Activated CD4-positive, alpha-beta T cell treated with anti-CD3 and anti-CD28 coated beads, Interleukin-2, amount 50 U/mL, for 4 hours (primary cell): ENCODE data around the gene DPYD.

Experiments used
- DNase-seq, 2 experiments: peaks; one replicate each; pipeline ENCODE4 v3.0.0-alpha.2; 2020

DPYD gene

DNA sequence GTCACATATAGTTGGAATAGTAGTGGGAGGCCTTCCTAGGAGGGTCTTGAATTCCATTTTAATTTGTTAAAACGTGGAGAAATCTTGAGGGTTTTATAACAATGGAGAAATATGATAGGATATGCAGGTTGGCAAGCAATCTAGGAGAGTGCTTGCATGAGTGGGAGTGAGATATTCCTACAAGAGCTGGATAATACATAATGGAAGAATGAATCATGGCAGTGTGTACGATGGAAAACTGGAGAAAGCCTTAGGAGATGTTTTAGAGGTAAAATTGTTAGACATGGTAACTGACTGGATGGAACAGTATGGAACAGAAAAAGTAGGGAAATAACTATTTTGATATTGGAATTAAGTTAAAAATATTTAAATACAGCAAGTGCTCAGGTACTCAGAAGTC lies 846.9 kb downstream of the DPYD start:
- DNase-seq = no peak

DNA sequence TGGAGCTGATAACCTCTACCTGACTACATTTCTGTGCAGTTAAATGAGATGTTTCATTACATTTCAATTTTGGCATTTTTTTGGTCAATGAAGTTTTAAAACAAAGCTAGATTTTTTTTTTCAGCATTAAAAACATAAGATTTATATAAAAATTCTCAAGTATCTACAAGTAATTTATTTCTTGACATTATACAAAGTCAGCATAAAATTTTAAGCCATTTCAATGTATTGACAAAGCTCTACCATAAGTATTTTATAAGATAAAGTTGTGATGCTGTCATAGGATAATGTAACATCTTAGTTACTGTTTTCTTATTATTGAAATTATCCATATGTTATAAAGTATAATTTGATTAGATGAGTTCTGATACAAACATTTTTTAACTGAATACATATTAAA lies 847.7 kb downstream of the DPYD start:
- no peak for DNase-seq

DNA sequence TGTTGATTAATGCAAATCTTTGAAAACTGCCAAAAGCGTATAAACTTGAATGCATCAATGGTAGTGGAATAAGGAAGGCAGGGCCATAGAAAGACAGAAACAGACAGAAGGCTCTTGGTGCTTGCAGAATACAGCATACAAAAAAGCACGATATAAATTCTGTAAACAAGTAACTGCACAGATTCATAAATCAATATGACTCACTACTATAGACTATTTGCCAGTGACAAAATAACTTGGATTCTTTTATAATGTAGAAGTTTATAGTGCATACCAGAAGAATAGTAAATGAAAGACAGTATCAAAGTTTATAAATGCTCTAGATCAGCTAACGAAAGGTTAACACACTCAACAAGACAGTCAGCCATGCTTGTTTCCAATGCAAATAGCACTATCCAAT lies 849.7 kb downstream of the DPYD start:
- no peak for DNase-seq

GRCh38 chr1:97070376-97070775 lies 850.5 kb downstream of the DPYD start:
- DNase-seq = no peak

DNA sequence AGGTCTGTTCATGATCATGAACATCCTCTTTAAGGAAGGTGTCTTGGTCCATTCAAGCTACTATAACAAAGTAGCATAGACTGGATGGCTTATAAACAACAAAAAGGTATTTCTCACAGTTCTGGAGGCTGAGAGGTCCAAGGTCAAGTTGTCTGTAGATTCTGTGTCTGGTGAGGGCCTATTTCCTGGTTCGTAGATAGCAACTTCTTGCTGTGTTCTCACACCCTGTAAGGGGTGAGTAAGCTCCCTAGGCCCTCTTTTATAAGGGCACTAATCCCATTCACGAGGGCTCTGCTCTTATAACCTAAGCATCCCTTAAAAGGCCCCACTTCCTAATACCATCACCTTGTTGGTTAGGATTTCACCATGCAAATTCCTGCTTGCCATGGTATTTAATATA lies 851.5 kb downstream of the DPYD start:
- DNase-seq = no peak

DNA sequence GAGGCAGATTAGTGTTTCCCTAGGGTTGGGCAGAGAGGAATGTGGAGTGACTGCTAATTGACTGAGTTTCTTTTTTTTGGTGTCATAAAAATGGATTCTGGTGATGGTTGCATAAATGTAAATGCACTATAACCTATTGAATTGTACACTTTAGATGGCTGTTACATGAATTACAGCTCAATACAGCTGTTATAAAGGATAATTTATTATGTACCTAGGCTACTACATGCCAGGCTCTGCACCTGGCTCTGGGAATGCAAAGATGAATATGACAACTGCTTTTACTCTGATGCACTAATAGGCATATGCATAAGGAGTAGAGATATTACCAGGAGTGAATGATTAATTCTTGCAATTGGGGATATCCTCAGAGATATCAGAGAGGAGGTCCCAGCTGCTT lies 854.0 kb downstream of the DPYD start:
- DNase-seq = no peak

DNA sequence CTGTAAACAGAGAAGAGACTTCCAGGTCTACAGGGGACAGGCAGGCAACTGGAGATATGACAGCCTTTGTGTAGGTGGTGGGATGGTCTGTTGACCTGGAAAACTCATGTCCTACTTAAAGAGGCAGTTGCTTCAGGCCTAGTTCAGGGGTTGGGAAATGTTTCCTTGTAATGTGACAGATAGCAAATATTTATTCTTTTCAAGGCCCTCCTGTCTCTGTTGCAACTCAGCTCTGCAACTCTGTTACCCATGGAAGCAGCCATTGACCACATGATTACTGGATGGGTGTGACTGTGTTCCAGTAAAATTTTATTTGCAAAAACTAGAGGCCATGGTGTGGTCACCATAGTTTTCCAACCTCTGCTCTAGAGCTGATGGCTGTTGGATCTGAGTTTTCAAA lies 857.3 kb downstream of the DPYD start:
- no peak for DNase-seq

DNA sequence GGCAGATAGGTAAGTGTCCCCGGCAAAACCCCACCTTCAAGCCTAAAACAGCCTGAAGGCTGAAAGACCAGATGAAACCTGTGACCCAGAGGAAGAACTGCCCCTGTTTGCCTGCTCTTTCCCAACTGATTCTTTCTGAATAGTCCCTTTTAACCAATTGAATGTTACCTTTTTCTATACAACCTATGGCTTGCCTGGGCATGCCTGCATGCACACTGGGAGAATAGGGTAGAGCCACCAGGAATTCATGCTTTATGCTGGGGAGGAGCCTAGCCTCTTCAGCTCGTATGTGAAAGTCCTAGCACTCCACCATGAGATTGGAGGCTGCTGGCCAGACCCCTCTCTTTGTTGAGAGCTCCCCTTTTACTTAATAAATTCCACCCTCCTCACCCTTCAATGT lies 859.2 kb downstream of the DPYD start:
- no peak for DNase-seq

GRCh38 chr1:97056386-97056785 lies 864.4 kb downstream of the DPYD start:
- no peak for DNase-seq

- DNase-seq = no peak
These were observed 867.6 kb downstream of the DPYD start for GRCh38 chr1:97053268-97053667.

GRCh38 chr1:97051823-97052222 lies 869.0 kb downstream of the DPYD start:
- no peak for DNase-seq

GRCh38 chr1:97050506-97050905 lies 870.3 kb downstream of the DPYD start:
- DNase-seq = no peak

- DNase-seq = no peak
These were observed 873.4 kb downstream of the DPYD start for GRCh38 chr1:97047421-97047793.

GRCh38 chr1:97046765-97047420 lies 873.9 kb downstream of the DPYD start:
- no peak for DNase-seq

- DNase-seq = no peak
These were observed 876.6 kb downstream of the DPYD start for GRCh38 chr1:97044159-97044760.

GRCh38 chr1:97042551-97042950 lies 878.3 kb downstream of the DPYD start:
- DNase-seq = no peak

DNA sequence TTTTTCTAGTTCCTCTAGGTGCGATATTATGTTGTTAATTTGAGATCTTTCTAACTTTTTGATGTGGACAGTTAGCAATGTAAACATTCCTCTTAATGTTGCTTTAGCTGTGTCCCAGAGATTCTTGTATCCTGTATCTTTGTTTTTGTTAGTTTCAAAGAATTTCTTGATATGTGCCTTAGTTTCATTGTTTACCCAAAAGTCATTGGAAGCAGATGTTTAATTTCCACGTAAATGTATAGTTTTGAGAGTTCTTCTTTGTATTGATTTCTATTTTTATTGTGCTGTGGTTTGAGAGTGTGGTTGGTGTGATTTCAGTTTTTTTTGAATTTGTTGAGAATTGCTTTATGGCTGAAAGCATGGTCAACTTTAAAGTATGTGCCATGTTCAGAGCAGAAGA lies 879.8 kb downstream of the DPYD start:
- DNase-seq = no peak

- DNase-seq = no peak
These were observed 882.4 kb downstream of the DPYD start for GRCh38 chr1:97038410-97038809.

- DNase-seq = no peak
These were observed 886.2 kb downstream of the DPYD start for GRCh38 chr1:97034651-97035050.

DNA sequence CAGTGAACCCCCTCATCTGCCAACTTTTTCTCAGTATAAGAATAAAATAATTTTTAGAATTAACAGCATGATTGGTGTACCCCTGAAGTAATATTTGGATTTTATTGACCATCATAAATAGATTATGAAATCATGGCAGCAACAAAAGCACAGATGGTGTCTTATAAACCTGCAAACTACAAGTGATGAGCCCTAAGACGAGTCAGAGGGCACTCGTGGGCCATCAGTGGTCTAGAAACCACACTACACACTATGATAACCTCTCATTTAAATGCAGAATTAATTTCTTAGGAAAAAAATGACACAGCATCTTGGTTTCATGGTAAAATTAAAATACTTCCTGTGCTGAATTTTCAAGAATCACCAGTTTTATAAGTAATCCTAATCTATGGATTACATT lies 886.9 kb downstream of the DPYD start:
- no peak for DNase-seq
